Measurements from ENCODE around the gene C1orf210.

C1orf210 gene

DNA sequence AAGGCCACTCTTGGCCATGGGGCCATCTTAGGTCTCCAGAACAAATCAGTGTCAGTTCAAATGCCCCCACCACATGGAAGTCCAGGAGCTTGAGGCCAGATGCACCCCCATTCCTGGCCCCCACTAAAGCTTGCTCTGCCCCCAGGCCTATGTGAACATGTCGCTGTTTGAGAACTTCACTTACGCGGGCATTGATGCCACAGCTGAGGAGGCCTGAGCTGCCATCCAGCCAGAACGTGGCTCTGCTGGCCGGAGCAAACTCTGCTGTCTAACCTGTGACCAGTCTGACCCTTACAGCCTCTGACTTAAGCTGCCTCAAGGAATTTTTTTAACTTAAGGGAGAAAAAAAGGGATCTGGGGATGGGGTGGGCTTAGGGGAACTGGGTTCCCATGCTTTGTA is 37.1 kb upstream of the C1orf210 start:
- ATAC-seq = no peak
- TF ChIP-seq BACH2 (CRISPR knock-in tag; IDR thresholded peaks at IDR 0.05; ENCODE audit: borderline replicate concordance) (no peak), OSR1 (CRISPR knock-in tag; IDR thresholded peaks at IDR 0.05) (no peak), ZNF70 (CRISPR knock-in tag; IDR thresholded peaks at IDR 0.05) (no peak), TOX (CRISPR knock-in tag; IDR thresholded peaks at IDR 0.05; ENCODE audit: borderline replicate concordance) (no peak), ZC3H10 (CRISPR knock-in tag; IDR thresholded peaks at IDR 0.05) (no peak), ZFP30 (CRISPR knock-in tag; IDR thresholded peaks at IDR 0.05) (no peak), ZFP3 (CRISPR knock-in tag; IDR thresholded peaks at IDR 0.05) (no peak), ISL1 (CRISPR knock-in tag; IDR thresholded peaks at IDR 0.05) (no peak), TCF4 (CRISPR knock-in tag; IDR thresholded peaks at IDR 0.05; ENCODE audit: borderline replicate concordance) (no peak)
- TF ChIP-seq, protein P1, sequence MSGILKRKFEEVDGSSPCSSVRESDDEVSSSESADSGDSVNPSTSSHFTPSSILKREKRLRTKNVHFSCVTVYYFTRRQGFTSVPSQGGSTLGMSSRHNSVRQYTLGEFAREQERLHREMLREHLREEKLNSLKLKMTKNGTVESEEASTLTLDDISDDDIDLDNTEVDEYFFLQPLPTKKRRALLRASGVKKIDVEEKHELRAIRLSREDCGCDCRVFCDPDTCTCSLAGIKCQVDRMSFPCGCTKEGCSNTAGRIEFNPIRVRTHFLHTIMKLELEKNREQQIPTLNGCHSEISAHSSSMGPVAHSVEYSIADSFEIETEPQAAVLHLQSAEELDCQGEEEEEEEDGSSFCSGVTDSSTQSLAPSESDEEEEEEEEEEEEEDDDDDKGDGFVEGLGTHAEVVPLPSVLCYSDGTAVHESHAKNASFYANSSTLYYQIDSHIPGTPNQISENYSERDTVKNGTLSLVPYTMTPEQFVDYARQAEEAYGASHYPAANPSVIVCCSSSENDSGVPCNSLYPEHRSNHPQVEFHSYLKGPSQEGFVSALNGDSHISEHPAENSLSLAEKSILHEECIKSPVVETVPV (CRISPR knock-in tag; IDR thresholded peaks at IDR 0.05) = no peak
- TF ChIP-seq, protein P2, sequence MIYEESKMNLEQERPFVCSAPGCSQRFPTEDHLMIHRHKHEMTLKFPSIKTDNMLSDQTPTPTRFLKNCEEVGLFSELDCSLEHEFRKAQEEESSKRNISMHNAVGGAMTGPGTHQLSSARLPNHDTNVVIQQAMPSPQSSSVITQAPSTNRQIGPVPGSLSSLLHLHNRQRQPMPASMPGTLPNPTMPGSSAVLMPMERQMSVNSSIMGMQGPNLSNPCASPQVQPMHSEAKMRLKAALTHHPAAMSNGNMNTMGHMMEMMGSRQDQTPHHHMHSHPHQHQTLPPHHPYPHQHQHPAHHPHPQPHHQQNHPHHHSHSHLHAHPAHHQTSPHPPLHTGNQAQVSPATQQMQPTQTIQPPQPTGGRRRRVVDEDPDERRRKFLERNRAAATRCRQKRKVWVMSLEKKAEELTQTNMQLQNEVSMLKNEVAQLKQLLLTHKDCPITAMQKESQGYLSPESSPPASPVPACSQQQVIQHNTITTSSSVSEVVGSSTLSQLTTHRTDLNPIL (CRISPR knock-in tag; IDR thresholded peaks at IDR 0.05; ENCODE audit: low read depth) = no peak

DNA sequence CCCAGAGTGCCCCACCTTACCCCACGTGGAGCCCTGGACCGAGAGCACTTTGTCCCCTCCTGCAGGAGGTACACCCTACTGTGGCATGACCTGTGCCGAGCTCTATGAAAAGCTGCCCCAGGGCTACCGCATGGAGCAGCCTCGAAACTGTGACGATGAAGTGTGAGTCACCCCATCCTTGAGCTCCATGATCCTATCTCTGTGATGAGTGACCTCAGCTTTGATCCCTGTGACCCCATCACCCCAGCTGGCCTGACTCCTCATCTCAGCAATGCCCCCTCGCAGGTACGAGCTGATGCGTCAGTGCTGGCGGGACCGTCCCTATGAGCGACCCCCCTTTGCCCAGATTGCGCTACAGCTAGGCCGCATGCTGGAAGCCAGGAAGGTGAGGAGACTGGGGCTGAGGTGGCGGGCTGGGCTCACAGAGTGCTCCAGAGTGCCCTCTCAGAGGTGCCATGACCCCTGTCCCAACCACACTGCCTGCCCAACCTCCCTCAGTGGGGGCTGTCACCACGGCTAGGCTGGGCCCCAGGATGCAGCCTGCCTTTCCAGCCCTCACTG is 36.0 kb upstream of the C1orf210 start:
- ATAC-seq = no peak
- no peak for TF ChIP-seq CSDC2 (CRISPR knock-in tag; IDR thresholded peaks at IDR 0.05)
- TF ChIP-seq, protein P1 (CRISPR knock-in tag; IDR thresholded peaks at IDR 0.05) = no peak
- TF ChIP-seq ARNTL (CRISPR knock-in tag; IDR thresholded peaks at IDR 0.05; ENCODE audit: borderline replicate concordance, low read depth) = no peak
- no peak for TF ChIP-seq ZNF565 (CRISPR knock-in tag; conservative IDR thresholded peaks at IDR 0.05; ENCODE audit: low read depth)
- TF ChIP-seq RARB (CRISPR knock-in tag; IDR thresholded peaks at IDR 0.05) = no peak
- no peak for TF ChIP-seq ISL1 (CRISPR knock-in tag; IDR thresholded peaks at IDR 0.05)
- TF ChIP-seq, protein P2 (CRISPR knock-in tag; IDR thresholded peaks at IDR 0.05; ENCODE audit: low read depth) = no peak
- no peak for TF ChIP-seq OSR1 (CRISPR knock-in tag; IDR thresholded peaks at IDR 0.05)
- TF ChIP-seq, protein P3, sequence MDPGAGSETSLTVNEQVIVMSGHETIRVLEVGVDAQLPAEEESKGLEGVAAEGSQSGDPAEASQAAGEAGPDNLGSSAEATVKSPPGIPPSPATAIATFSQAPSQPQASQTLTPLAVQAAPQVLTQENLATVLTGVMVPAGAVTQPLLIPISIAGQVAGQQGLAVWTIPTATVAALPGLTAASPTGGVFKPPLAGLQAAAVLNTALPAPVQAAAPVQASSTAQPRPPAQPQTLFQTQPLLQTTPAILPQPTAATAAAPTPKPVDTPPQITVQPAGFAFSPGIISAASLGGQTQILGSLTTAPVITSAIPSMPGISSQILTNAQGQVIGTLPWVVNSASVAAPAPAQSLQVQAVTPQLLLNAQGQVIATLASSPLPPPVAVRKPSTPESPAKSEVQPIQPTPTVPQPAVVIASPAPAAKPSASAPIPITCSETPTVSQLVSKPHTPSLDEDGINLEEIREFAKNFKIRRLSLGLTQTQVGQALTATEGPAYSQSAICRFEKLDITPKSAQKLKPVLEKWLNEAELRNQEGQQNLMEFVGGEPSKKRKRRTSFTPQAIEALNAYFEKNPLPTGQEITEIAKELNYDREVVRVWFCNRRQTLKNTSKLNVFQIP (CRISPR knock-in tag; IDR thresholded peaks at IDR 0.05; ENCODE audit: borderline replicate concordance, low read depth) = no peak
- no peak for TF ChIP-seq GLIS3 (CRISPR knock-in tag; IDR thresholded peaks at IDR 0.05)
- TF ChIP-seq ZC3H10 (CRISPR knock-in tag; IDR thresholded peaks at IDR 0.05) = no peak
- no peak for TF ChIP-seq TOX (CRISPR knock-in tag; IDR thresholded peaks at IDR 0.05; ENCODE audit: borderline replicate concordance)

DNA sequence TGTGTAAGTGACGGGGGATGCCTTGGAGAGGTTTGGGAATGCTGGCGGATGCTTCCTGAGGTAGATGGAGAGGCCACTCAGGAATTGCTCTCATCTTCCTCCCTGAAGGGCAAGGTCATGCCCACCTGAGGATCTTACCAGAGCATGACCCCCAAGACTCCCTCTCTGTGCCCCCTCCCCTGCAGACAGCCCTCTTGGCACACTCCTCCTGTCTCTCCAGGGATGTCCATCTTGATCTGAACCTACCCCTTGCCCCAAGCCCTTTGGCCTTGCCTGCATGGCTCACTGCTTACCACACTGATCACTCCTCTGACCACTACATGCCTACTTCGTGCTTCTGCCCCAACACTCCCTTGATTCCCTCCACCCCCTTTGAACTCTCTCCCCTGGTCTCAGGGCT is 34.4 kb upstream of the C1orf210 start:
- no peak for ATAC-seq
- TF ChIP-seq SNAI2 (CRISPR knock-in tag; IDR thresholded peaks at IDR 0.05) = no peak

DNA sequence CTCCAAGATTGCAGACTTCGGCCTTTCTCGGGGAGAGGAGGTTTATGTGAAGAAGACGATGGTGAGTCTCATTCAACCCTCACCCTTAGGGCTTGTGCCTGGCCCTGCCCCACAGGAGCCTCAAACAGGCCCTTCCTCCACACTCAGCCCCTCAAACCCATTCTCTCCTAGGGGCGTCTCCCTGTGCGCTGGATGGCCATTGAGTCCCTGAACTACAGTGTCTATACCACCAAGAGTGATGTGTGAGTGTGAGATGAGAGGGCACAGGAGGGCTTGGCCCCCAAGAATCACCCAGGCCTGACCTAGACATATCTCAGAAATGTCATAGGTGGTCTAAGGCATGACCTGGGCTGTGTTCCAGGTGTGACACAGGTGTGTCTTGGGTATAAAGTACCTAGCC is 33.9 kb upstream of the C1orf210 start:
- no peak for ATAC-seq
- no peak for TF ChIP-seq CSDC2 (CRISPR knock-in tag; IDR thresholded peaks at IDR 0.05)
- TF ChIP-seq, protein P2 (CRISPR knock-in tag; IDR thresholded peaks at IDR 0.05; ENCODE audit: low read depth) = no peak
- TF ChIP-seq, protein P3 (CRISPR knock-in tag; IDR thresholded peaks at IDR 0.05; ENCODE audit: borderline replicate concordance, low read depth) = no peak
- no peak for TF ChIP-seq TOX (CRISPR knock-in tag; IDR thresholded peaks at IDR 0.05; ENCODE audit: borderline replicate concordance)
- no peak for TF ChIP-seq ZC3H10 (CRISPR knock-in tag; IDR thresholded peaks at IDR 0.05)
- no peak for TF ChIP-seq SNAI2 (CRISPR knock-in tag; IDR thresholded peaks at IDR 0.05)
- no peak for TF ChIP-seq GLIS3 (CRISPR knock-in tag; IDR thresholded peaks at IDR 0.05)
- TF ChIP-seq, protein P4, sequence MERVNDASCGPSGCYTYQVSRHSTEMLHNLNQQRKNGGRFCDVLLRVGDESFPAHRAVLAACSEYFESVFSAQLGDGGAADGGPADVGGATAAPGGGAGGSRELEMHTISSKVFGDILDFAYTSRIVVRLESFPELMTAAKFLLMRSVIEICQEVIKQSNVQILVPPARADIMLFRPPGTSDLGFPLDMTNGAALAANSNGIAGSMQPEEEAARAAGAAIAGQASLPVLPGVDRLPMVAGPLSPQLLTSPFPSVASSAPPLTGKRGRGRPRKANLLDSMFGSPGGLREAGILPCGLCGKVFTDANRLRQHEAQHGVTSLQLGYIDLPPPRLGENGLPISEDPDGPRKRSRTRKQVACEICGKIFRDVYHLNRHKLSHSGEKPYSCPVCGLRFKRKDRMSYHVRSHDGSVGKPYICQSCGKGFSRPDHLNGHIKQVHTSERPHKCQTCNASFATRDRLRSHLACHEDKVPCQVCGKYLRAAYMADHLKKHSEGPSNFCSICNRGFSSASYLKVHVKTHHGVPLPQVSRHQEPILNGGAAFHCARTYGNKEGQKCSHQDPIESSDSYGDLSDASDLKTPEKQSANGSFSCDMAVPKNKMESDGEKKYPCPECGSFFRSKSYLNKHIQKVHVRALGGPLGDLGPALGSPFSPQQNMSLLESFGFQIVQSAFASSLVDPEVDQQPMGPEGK (CRISPR knock-in tag; IDR thresholded peaks at IDR 0.05; ENCODE audit: borderline replicate concordance) = no peak
- TF ChIP-seq ZNF8 (CRISPR knock-in tag; IDR thresholded peaks at IDR 0.05) = no peak
- no peak for TF ChIP-seq RARB (CRISPR knock-in tag; IDR thresholded peaks at IDR 0.05)
- no peak for TF ChIP-seq ZFP3 (CRISPR knock-in tag; IDR thresholded peaks at IDR 0.05)
- TF ChIP-seq ZNF70 (CRISPR knock-in tag; IDR thresholded peaks at IDR 0.05) = no peak
